ENCODE results near the gene ODR4. TPM values are rescaled to one million over a fixed set of nuclear protein-coding genes. Genes with fewer than 3 reads are reported as not detected.

ODR4 gene
- total and polyA plus RNA-seq, 2 donors (not counting 3 experiments of a cell fraction or from before 2014, with no cell fraction given): 6.0 to 18.6 TPM

Other genes with a start within 250 kb of the ODR4 start
- gene PRG4, start 79.6 kb upstream of the ODR4 start, total RNA-seq: not detected in 2 replicates
- gene PRG4, start 79.6 kb upstream of the ODR4 start, polyA plus RNA-seq: not detected in 2 replicates
- 107 and 118 TPM in 2 replicates for gene TPR, start 585 bp upstream of the ODR4 start, total RNA-seq
- 49.4 and 61.3 TPM in 2 replicates for gene TPR, start 585 bp upstream of the ODR4 start, polyA plus RNA-seq
- not detected in 2 replicates for gene PDC, start 85.3 kb downstream of the ODR4 start, total RNA-seq
- gene PDC, start 85.3 kb downstream of the ODR4 start, polyA plus RNA-seq: not detected in 2 replicates

Measured in endothelial cell of umbilical vein (primary cell).